IMR-90 (cell line): ENCODE data around the gene KCTD4. TPM values are rescaled to one million over a fixed set of nuclear protein-coding genes. Genes with fewer than 3 reads are reported as not detected.

ENCODE experiments used
- ATAC-seq: fragments of 200-7000 bp; cut with Tn5 transposase; 2 replicates; pipeline ENCODE4 v1.9.1; 2020; ENCODE audit warnings: low read depth, mild to moderate bottlenecking, moderate library complexity
- BruUV-seq: library from RNA; stranded (reverse); fragments of 400-500 nt; replicated peaks from 2 replicates; lab custom pipeline; 2021; lab: Mats Ljungman, UMichigan
- CTCF ChIA-PET: fragments of 300-600 bp; formaldehyde crosslinking; extraction: SDS; loops from one replicate; lab custom pipeline; 2021; ENCODE audit warnings: antibody characterized with exemption; lab: Yijun Ruan, JAX
- POLR2A ChIA-PET: fragments of 300-600 bp; sonication (Branson Sonifier 250); formaldehyde crosslinking; loops from one replicate; lab custom pipeline; 2022; ENCODE audit warnings: antibody characterized with exemption; ENCODE audit not compliant: unreplicated experiment; lab: Charles Lee
- DNase-seq: peaks from one replicate; pipeline ENCODE4 v3.0.0; 2013
- H2AFZ ChIP-seq: replicated peaks from 2 replicates; pipeline ENCODE3; 2013; ENCODE audit warnings: low read length, mild to moderate bottlenecking; ENCODE audit not compliant: poor library complexity
- H2AK5ac ChIP-seq: 2 replicates; pipeline ENCODE4 v1.6.1; 2013; ENCODE audit warnings: low read depth, low read length, inconsistent platforms
- H2AK9ac ChIP-seq: replicated peaks from 2 replicates; pipeline ENCODE3; 2013; ENCODE audit warnings: mild to moderate bottlenecking, low read depth, low read length, moderate library complexity; ENCODE audit not compliant: poor library complexity
- H2BK120ac ChIP-seq: 2 replicates; pipeline ENCODE4 v1.6.1; 2013; ENCODE audit warnings: low read depth, low read length, inconsistent platforms
- H2BK15ac ChIP-seq: 3 replicates; pipeline ENCODE4 v1.6.1; 2013; ENCODE audit warnings: low read depth, low read length, inconsistent platforms
- H2BK20ac ChIP-seq: 2 replicates; pipeline ENCODE4 v1.6.1; 2013; ENCODE audit warnings: low read depth, mild to moderate bottlenecking, inconsistent platforms, low read length, moderate library complexity
- H2BK5ac ChIP-seq: 2 replicates; pipeline ENCODE4 v1.6.1; 2013; ENCODE audit warnings: mild to moderate bottlenecking, low read depth, low read length, inconsistent platforms; ENCODE audit not compliant: poor library complexity, severe bottlenecking
- H3K14ac ChIP-seq: replicated peaks from 2 replicates; pipeline ENCODE4 v1.6.1; 2013; ENCODE audit warnings: low read depth, low read length, inconsistent platforms
- H3K18ac ChIP-seq: 2 replicates; pipeline ENCODE4 v1.6.1; 2013; ENCODE audit warnings: low read depth, low read length, control low read depth
- H3K23ac ChIP-seq: 2 replicates; pipeline ENCODE4 v1.6.1; 2013; ENCODE audit warnings: low read depth, low read length, inconsistent platforms
- H3K27ac ChIP-seq: 2 replicates; pipeline ENCODE4 v1.5.1; 2013; ENCODE audit warnings: mild to moderate bottlenecking, control low read depth, low read length; ENCODE audit not compliant: insufficient read depth
- H3K27me3 ChIP-seq: 2 replicates; pipeline ENCODE4 v1.6.1; 2013; ENCODE audit warnings: low read length; ENCODE audit not compliant: control insufficient read depth, insufficient read depth
- H3K36me3 ChIP-seq: 2 replicates; pipeline ENCODE4 v1.6.1; 2013; ENCODE audit warnings: low read length, mixed read lengths; ENCODE audit not compliant: control insufficient read depth, insufficient read depth
- H3K4ac ChIP-seq: 2 replicates; pipeline ENCODE4 v1.6.1; 2013; ENCODE audit warnings: low read depth, low read length, inconsistent platforms
- H3K4me1 ChIP-seq: 2 replicates; pipeline ENCODE4 v1.6.1; 2013; ENCODE audit warnings: low read length, mixed read lengths; ENCODE audit not compliant: control insufficient read depth, insufficient read depth
- H3K4me2 ChIP-seq: 2 replicates; pipeline ENCODE4 v1.6.1; 2013; ENCODE audit warnings: low read depth, mild to moderate bottlenecking, control low read depth, low read length, moderate library complexity
- H3K4me3 ChIP-seq: 2 replicates; pipeline ENCODE4 v1.5.1; 2013; ENCODE audit warnings: low read depth, mild to moderate bottlenecking, control low read depth, low read length, moderate library complexity; ENCODE audit not compliant: insufficient read depth
- H3K56ac ChIP-seq: 2 replicates; pipeline ENCODE4 v1.6.1; 2013; ENCODE audit warnings: low read length, inconsistent platforms; ENCODE audit not compliant: insufficient read depth; ENCODE audit errors: extremely low read depth
- H3K79me1 ChIP-seq, 2 experiments: 2 replicates each; pipeline ENCODE4 v1.6.1; 2013; ENCODE audit warnings: low read length in 2 of 2, inconsistent platforms in 1 of 2, low read depth in 1 of 2
- H3K9ac ChIP-seq: 2 replicates; pipeline ENCODE4 v1.6.1; 2013; ENCODE audit warnings: low read depth, low read length, control low read depth
- H3K9me1 ChIP-seq: 2 replicates; pipeline ENCODE4 v1.6.1; 2013; ENCODE audit warnings: low read length, inconsistent platforms; ENCODE audit not compliant: insufficient read depth
- H3K9me3 ChIP-seq: 2 replicates; pipeline ENCODE4 v1.6.1; 2013; ENCODE audit warnings: low read length; ENCODE audit not compliant: control insufficient read depth, insufficient read depth
- H4K20me1 ChIP-seq: 2 replicates; pipeline ENCODE4 v1.6.1; 2013; ENCODE audit warnings: low read length, inconsistent platforms; ENCODE audit not compliant: insufficient read depth
- H4K5ac ChIP-seq: 2 replicates; pipeline ENCODE4 v1.6.1; 2013; ENCODE audit warnings: mild to moderate bottlenecking, low read depth, low read length, control low read depth
- H4K8ac ChIP-seq, 2 experiments: 2 replicates each; pipeline ENCODE4 v1.6.1; 2013; ENCODE audit warnings: low read depth in 2 of 2, low read length in 2 of 2, control low read depth in 1 of 2, inconsistent platforms in 1 of 2
- H4K91ac ChIP-seq: 2 replicates; pipeline ENCODE4 v1.6.1; 2013; ENCODE audit warnings: low read depth, low read length, inconsistent platforms; ENCODE audit not compliant: insufficient read depth
- CEBPB ChIP-seq: IDR thresholded peaks from 2 replicates; pipeline ENCODE4 v1.6.1; 2012; ENCODE audit warnings: low read depth, low read length, improper control_type of control experiment
- FOS ChIP-seq: fragments of 150-350 bp; IDR thresholded peaks from 2 replicates; pipeline ENCODE4 v1.6.1; 2016; ENCODE audit warnings: low read depth, low read length
- WGBS, 2 experiments: methylation state at CpG; one replicate each; pipeline versions ENCODE4 v1.1.5 to v1.1.7; 2013; ENCODE audit warnings: missing lambda C conversion rate in 2 of 2; ENCODE audit not compliant: insufficient read length in 1 of 2; ENCODE audit errors: extremely low coverage in 2 of 2; 5-methylcytosine and 5-hydroxymethylcytosine counted together
- dilution Hi-C: fragments of 300-500 bp; cut with HindIII; formaldehyde crosslinking; loops from one replicate; pipeline ENCODE4 v1.14.3; 2018; ENCODE audit warnings: low sequenced_read_pairs; ENCODE audit not compliant: unreplicated experiment
- in situ Hi-C: fragments of 300-500 bp; cut with MboI; formaldehyde crosslinking; loops from 3 replicates; pipeline ENCODE4 v1.14.3; 2019; ENCODE audit warnings: low sequenced_read_pairs, inconsistent platforms, mixed read lengths
- intact Hi-C: fragments of 100-400 bp; cut with micrococcal nuclease; formaldehyde crosslinking; loops from 2 replicates; pipeline ENCODE4 v1.10.0; 2022
- polyA plus RNA-seq, 3 experiments: library from polyadenylated mRNA; depleted of rRNA; stranded (reverse); fragments of >200 nt; gene quantifications; 2 replicates each; pipeline ENCODE4 v1.2.3, GENCODE V29; 2012; ENCODE audit warnings: low replicate concordance in 1 of 3
- total RNA-seq: library from RNA; depleted of rRNA; stranded (reverse); fragments of >200 nt; gene quantifications from 2 replicates; pipeline ENCODE4 v1.2.3, GENCODE V29; 2012

Gene KCTD4
- total and polyA plus RNA-seq, 2 of the 4 experiments (the other 2 are of a cell fraction) = 0.53 to 0.72 TPM

- Histone ChIP-seq H3K9me3 (no peaks in the 10 kb centered on the region), H3K4me3 (no peak overlapping the region), H2BK120ac (peak overlapping the region; percentile 49; the same call in 1 of the 2 replicates), H3K9ac (no peak overlapping the region; the same call in 1 of the 2 replicates), H3K4me2 (no peak overlapping the region), H4K5ac (peak overlapping the region; percentile 8; the same call in 1 of the 2 replicates), H4K91ac (0 out of 2 replicates have a peak overlapping the region, but pooled peaks have one; percentile 18), H4K20me1 (no peaks in the 10 kb centered on the region), H3K4ac (peak overlapping the region; percentile 33; the same call in 1 of the 2 replicates), H2BK20ac (peak overlapping the region; percentile 31; the same call in 1 of the 2 replicates), H2AK9ac (no peak overlapping the region), H3K9me1 (peaks cover 13% of the 10 kb centered on the region), H3K79me1 (peaks cover 19 to 50% of the 10 kb centered on the region in 2 experiments), H2AK5ac (0 out of 2 replicates have a peak overlapping the region, but pooled peaks have one; percentile 33), H2BK15ac (no peak overlapping the region), H3K27ac (peak overlapping the region; percentile 23; the same call in 1 of the 2 replicates), H3K36me3 (peaks cover 2% of the 10 kb centered on the region; the same call in 1 of the 2 replicates), H3K56ac (no peak overlapping the region), H3K23ac (no peak overlapping the region), H3K4me1 (peaks cover 9% of the 10 kb centered on the region), H2AFZ (no peak overlapping the region), H3K14ac (peak overlapping the region; percentile 36; the same call in 1 of the 2 replicates), H3K18ac (peak overlapping the region; percentile 24; the same call in 1 of the 2 replicates), H3K27me3 (no peaks in the 10 kb centered on the region), H2BK5ac (no peak overlapping the region), H4K8ac (peak overlapping the region in 1 of 2 experiments; percentile 58; a peak in 1 of 4 replicates)
- TF ChIP-seq CEBPB = peak; percentile 64
- no peak for TF ChIP-seq FOS
- ChIA-PET CTCF (no interaction called here), POLR2A (no interaction called here)
- DNase-seq (no peak), ATAC-seq (peak; percentile 32; the same call in 1 of the 2 replicates)
- intact Hi-C loops = no loop called here
- BruUV-seq = no TSS peak
- in situ Hi-C loops = no loop called here
- WGBS, 2 experiments = 100% methylated on average over 3 of the region's 12 CpGs; no CpG with 5 or more reads in 1 of the 2 experiments
- dilution Hi-C loops = no loop called here
These were observed 33.0 kb downstream of the KCTD4 start for GRCh38 chr13:45167611-45168554.
